Stomach (tissue), 9 donors: Measurements from ENCODE around the gene PLD5. TPM values are rescaled to one million over a fixed set of nuclear protein-coding genes. Genes with fewer than 3 reads are reported as not detected.
"Not testable (repeated sequence)": the region's sequence is repeated elsewhere in the genome, so short reads cannot be mapped to it uniquely, and the experiment has no call there.

Experiments
- DNase-seq, 2 donors: peaks; one replicate each; pipeline versions ENCODE4 v3.0.0 to v3.0.0-alpha.2; 2013 to 2019
- H3K27ac ChIP-seq, 5 donors: fragments of 200-600 bp in 4 of 5; sonication (generic) in 4 of 5; one replicate each; pipeline ENCODE4 v1.5.1; 2013 to 2019; ENCODE audit warnings: mild to moderate bottlenecking in 1 of 5, moderate library complexity in 1 of 5
- H3K27me3 ChIP-seq, 3 donors: fragments of 200-600 bp; sonication (generic); one replicate each; pipeline ENCODE4 v1.5.1; 2017 to 2019; ENCODE audit warnings: mixed run types in 1 of 3
- H3K36me3 ChIP-seq, 4 donors: fragments of 200-600 bp; sonication (generic); 1 replicate in 3 of 4; 2 replicates in 1 of 4; pipeline ENCODE4 v1.5.1; 2016 to 2019
- H3K4me1 ChIP-seq, 4 donors: fragments of 200-600 bp; sonication (generic); one replicate each; pipeline ENCODE4 v1.5.1; 2016 to 2019
- H3K4me3 ChIP-seq, 4 donors: fragments of 200-600 bp; sonication (generic) in 3 of 4; one replicate each; pipeline ENCODE4 v1.5.1; 2016 to 2019; ENCODE audit warnings: mild to moderate bottlenecking in 1 of 4
- H3K9me3 ChIP-seq, 4 donors: fragments of 200-600 bp; sonication (generic); one replicate each; pipeline ENCODE4 v1.5.1; 2016 to 2019
- EP300 ChIP-seq: sonication (generic); formaldehyde crosslinking; IDR thresholded peaks from one replicate; pipeline ENCODE4 v1.6.1; 2017; ENCODE audit warnings: antibody characterized with exemption
- POLR2A ChIP-seq, 4 donors: fragments of 450-650 bp; IDR thresholded peaks; one replicate each; pipeline ENCODE4 v1.6.1; 2016; ENCODE audit warnings: antibody characterized with exemption in 4 of 4, control low read depth in 2 of 4, mild to moderate bottlenecking in 1 of 4, moderate library complexity in 1 of 4
- POLR2AphosphoS5 ChIP-seq, 3 donors: sonication (generic); formaldehyde crosslinking; IDR thresholded peaks; one replicate each; pipeline ENCODE4 v1.6.1; 2016; ENCODE audit warnings: antibody characterized with exemption in 3 of 3
- WGBS, 5 donors: extraction: QIAGEN DNeasy Blood & Tissue Kit in 3 of 5; methylation state at CpG; one replicate each; pipeline versions ENCODE4 v1.1.5 to v1.1.7; 2013 to 2018; 5-methylcytosine and 5-hydroxymethylcytosine counted together
- intact Hi-C: fragments of 100-400 bp; cut with DNase I; formaldehyde crosslinking; loops from one replicate; pipeline ENCODE4 v1.15.1; 2023; ENCODE audit warnings: low total_unique reads
- polyA plus RNA-seq, 3 donors: library from polyadenylated mRNA; stranded (reverse); fragments of 200-250 nt; gene quantifications; one replicate each; pipeline ENCODE4 v1.2.3, GENCODE V29; 2013
- total RNA-seq, 5 donors: library from RNA; depleted of rRNA; stranded (reverse); fragments of >200 nt; gene quantifications; one replicate each; pipeline versions ENCODE4 v1.1.0 to v1.2.3, GENCODE V29; 2014 to 2016
- TF ChIP-seq, protein P1 (sequence below), 7 experiments: fragments of 450-650 bp in 4 of 7; fragments of 200-600 bp in 3 of 7; sonication (generic) in 3 of 7; IDR thresholded peaks; one replicate each; pipeline ENCODE4 v1.5.1; 2016 to 2019; ENCODE audit warnings: antibody characterized with exemption in 7 of 7, control low read depth in 2 of 7, mild to moderate bottlenecking in 1 of 7
- donor health status: healthy with polysubstance abuse.
- donor health status: Bipolar disorder and iron deficiency.
- donor health status: healthy.

The PLD5 gene
- total and polyA plus RNA-seq, 8 donors: under 0.01 to 0.72 (median 0.23) TPM; not detected in 4

DNA sequence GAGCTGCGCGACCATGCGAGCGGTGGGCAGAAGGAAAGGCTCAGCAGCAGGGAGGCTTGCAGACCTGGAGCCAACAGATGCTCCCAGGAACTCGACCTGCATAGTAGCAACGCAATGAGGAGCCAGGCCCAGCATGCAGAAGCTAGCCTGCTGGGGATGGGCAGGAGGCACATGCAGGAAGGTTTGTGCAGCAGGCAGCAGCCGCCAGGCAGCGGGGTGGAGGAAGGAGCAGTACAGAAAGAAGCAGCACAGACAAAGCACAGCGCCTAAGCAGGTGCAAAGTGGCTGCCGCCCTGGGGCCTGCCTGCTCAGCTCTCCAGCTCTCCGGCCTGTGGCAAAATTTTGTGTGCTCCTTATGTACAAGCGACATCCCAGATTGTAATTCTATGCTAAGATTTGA is 312.1 kb downstream of the PLD5 start:
- 54 to 68% (median 64%) methylated on average over 12 of the region's 12 CpGs for WGBS, 5 donors
- no peak for DNase-seq
- H3K9me3 ChIP-seq: peaks cover 0 to 20% (median 13%) of the 10 kb centered on the region in 4 donors
- no peaks in the 10 kb centered on the region for H3K36me3 ChIP-seq
- H3K27ac ChIP-seq: no peak overlapping the region
- intact Hi-C loops: no loop called here
- H3K4me3 ChIP-seq: no peak overlapping the region
- H3K4me1 ChIP-seq: no peaks in the 10 kb centered on the region
- TF ChIP-seq POLR2A (IDR thresholded peaks at IDR 0.05) (no peak), EP300 (no peak), POLR2AphosphoS5 (IDR thresholded peaks at IDR 0.05) (no peak)
- TF ChIP-seq, protein P1, sequence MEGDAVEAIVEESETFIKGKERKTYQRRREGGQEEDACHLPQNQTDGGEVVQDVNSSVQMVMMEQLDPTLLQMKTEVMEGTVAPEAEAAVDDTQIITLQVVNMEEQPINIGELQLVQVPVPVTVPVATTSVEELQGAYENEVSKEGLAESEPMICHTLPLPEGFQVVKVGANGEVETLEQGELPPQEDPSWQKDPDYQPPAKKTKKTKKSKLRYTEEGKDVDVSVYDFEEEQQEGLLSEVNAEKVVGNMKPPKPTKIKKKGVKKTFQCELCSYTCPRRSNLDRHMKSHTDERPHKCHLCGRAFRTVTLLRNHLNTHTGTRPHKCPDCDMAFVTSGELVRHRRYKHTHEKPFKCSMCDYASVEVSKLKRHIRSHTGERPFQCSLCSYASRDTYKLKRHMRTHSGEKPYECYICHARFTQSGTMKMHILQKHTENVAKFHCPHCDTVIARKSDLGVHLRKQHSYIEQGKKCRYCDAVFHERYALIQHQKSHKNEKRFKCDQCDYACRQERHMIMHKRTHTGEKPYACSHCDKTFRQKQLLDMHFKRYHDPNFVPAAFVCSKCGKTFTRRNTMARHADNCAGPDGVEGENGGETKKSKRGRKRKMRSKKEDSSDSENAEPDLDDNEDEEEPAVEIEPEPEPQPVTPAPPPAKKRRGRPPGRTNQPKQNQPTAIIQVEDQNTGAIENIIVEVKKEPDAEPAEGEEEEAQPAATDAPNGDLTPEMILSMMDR (IDR thresholded peaks at IDR 0.05): no peak
- peaks cover 0 to 12% (median 0%) of the 10 kb centered on the region in 3 donors for H3K27me3 ChIP-seq

DNA sequence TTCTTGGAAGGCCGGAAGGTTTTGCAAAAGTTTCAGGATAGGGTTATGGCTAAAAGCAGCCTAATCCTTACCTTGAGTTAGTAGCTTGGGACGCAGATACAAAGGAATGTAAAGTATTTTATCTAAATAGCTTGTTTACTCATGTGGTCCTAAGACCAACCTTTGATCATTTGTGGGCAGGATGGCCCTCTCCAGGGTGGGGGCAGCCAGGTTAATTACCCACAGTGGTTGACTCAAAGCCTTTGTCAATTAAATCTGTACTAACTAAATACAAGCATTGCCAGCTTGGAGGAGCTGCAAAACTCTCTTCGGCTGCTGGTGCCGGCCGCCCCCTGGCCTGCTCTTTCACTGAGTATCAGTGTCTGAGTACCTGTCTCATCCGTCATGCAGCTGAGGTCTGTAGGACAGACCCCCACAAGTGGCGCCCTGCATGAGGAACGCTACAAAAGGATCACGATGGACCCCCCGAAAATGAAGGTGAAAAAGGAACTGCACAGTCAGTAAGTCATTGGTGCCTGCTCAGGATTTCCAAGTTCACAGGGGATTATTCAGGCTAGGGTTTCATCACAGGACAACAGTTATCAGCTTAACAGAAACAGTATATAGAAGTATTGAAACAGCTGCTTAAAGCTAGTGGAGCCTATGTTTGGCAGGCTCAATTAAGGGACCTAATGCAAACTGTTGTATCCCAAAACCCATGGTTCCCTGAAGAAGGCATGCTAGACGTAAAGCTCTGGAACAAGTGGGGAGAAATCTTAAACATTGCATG is 313.1 kb downstream of the PLD5 start:
- no peak overlapping the region for H3K27ac ChIP-seq
- intact Hi-C loops: no loop called here
- peaks cover 0 to 12% (median 0%) of the 10 kb centered on the region in 3 donors for H3K27me3 ChIP-seq
- H3K36me3 ChIP-seq: no peaks in the 10 kb centered on the region
- no peak for DNase-seq
- no peaks in the 10 kb centered on the region for H3K4me1 ChIP-seq
- TF ChIP-seq, protein P1 (IDR thresholded peaks at IDR 0.05): no peak
- no peak for TF ChIP-seq POLR2A (IDR thresholded peaks at IDR 0.05)
- no peak for TF ChIP-seq EP300
- TF ChIP-seq POLR2AphosphoS5 (IDR thresholded peaks at IDR 0.05): no peak
- H3K4me3 ChIP-seq: no peak overlapping the region
- H3K9me3 ChIP-seq: peaks cover 0 to 10% (median 5%) of the 10 kb centered on the region in 4 donors
- 29 to 59% (median 38%) methylated on average over 11 of the region's 11 CpGs for WGBS, 5 donors

DNA sequence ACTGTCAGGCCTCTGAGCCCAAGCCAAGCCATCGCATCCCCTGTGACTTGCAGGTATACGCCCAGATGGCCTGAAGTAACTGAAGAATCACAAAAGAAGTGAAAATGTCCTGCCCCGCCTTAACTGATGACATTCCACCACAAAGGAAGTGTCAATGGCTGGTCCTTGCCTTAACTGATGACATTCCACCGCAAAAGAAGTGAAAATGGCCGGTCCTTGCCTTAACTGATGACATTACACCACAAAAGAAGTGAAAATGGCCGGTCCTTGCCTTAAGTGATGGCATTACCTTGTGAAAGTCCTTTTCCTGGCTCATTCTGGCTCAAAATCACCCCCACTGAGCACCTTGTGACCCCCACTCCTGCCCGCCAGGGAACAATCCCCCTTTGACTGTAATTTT is 314.2 kb downstream of the PLD5 start:
- intact Hi-C loops, H3K36me3 ChIP-seq, DNase-seq, H3K4me3 ChIP-seq, H3K4me1 ChIP-seq, H3K9me3 ChIP-seq, H3K27ac ChIP-seq: not testable (repeated sequence)
- H3K27me3 ChIP-seq: peaks cover 0 to 12% (median 0%) of the 10 kb centered on the region in 3 donors
- 61 to 73% (median 70%) methylated on average over 6 to 7 of the region's 7 CpGs for WGBS, 5 donors

- H3K36me3 ChIP-seq: no peaks in the 10 kb centered on the region
- TF ChIP-seq EP300 (no peak), POLR2A (IDR thresholded peaks at IDR 0.05) (no peak), POLR2AphosphoS5 (IDR thresholded peaks at IDR 0.05) (no peak)
- TF ChIP-seq, protein P1 (IDR thresholded peaks at IDR 0.05): no peak
- no peaks in the 10 kb centered on the region for H3K4me1 ChIP-seq
- peaks cover 0 to 12% (median 0%) of the 10 kb centered on the region in 3 donors for H3K27me3 ChIP-seq
- DNase-seq: no peak
- H3K27ac ChIP-seq: no peak overlapping the region
- H3K4me3 ChIP-seq: no peak overlapping the region
- intact Hi-C loops: no loop called here
- 44 to 59% (median 50%) methylated on average over 11 of the region's 11 CpGs for WGBS, 5 donors
- H3K9me3 ChIP-seq: no peaks in the 10 kb centered on the region
Observed at GRCh38 chr1:242209063-242209462, 315.4 kb downstream of the PLD5 start.

DNA sequence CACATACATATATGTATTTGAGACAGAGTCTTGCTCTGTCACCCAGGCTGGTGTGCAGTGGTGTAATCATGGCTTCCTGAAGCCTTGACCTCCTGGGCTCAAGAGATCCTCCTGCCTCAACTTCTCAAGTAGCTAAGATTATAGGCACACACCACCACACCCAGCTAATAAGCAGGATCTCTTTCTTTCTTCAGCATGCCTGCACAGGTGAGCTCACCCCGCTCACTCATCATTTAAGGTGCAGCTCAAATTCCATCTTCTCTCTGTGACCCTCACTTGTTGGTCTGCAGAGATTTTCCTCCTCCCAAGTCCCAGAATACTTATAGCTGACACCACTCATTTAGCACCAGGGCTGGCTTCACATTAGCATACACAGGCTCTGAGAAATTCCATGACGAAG is 316.5 kb downstream of the PLD5 start:
- Histone ChIP-seq H3K9me3 (no peaks in the 10 kb centered on the region), H3K4me3 (no peak overlapping the region), H3K36me3 (no peaks in the 10 kb centered on the region), H3K4me1 (no peaks in the 10 kb centered on the region), H3K27me3 (peaks cover 0 to 12% (median 0%) of the 10 kb centered on the region in 3 donors), H3K27ac (no peak overlapping the region)
- TF ChIP-seq, protein P1 (IDR thresholded peaks at IDR 0.05): no peak
- no peak for TF ChIP-seq POLR2AphosphoS5 (IDR thresholded peaks at IDR 0.05)
- no peak for TF ChIP-seq EP300
- no peak for TF ChIP-seq POLR2A (IDR thresholded peaks at IDR 0.05)
- intact Hi-C loops: no loop called here
- WGBS, 5 donors: 76 to 92% (median 89%) methylated on average over 2 of the region's 2 CpGs
- DNase-seq: no peak
